Activated CD8-positive, alpha-beta T cell treated with anti-CD3 and anti-CD28 coated beads for 36 hours (primary cell): ENCODE data around the gene STK4. TPM values are rescaled to one million over a fixed set of nuclear protein-coding genes. Genes with fewer than 3 reads are reported as not detected.

ENCODE experiments used
- ATAC-seq: fragments of 200-7000 bp; cut with Tn5 transposase; one replicate; pipeline ENCODE4 v1.10.0; 2021; ENCODE audit warnings: mild to moderate bottlenecking, moderate library complexity
- CTCF ChIA-PET: fragments of 350-600 bp; sonication (Branson Sonifier 250); formaldehyde crosslinking; loops from one replicate; lab custom pipeline; 2021; ENCODE audit warnings: antibody characterized with exemption; lab: Charles Lee
- POLR2A ChIA-PET: fragments of 350-600 bp; sonication (Branson Sonifier 250); formaldehyde crosslinking; loops from one replicate; lab custom pipeline; 2021; ENCODE audit warnings: antibody characterized with exemption; lab: Charles Lee
- DNase-seq: peaks from one replicate; pipeline ENCODE4 v3.0.0-alpha.2; 2020
- H3K27ac Mint-ChIP-seq: one replicate; pipeline ENCODE4 v1.8.0; 2021; ENCODE audit warnings: mild to moderate bottlenecking, mixed read lengths
- H3K27me3 Mint-ChIP-seq: one replicate; pipeline ENCODE4 v1.8.0; 2021; ENCODE audit warnings: mixed read lengths
- H3K36me3 Mint-ChIP-seq: one replicate; pipeline ENCODE4 v1.8.0; 2021; ENCODE audit warnings: low read depth, mixed read lengths
- H3K4me1 Mint-ChIP-seq: one replicate; pipeline ENCODE4 v1.8.0; 2021; ENCODE audit warnings: low read depth, mixed read lengths
- H3K4me3 Mint-ChIP-seq: one replicate; pipeline ENCODE4 v1.8.0; 2021; ENCODE audit warnings: mild to moderate bottlenecking, moderate library complexity, mixed read lengths
- H3K9me3 Mint-ChIP-seq: one replicate; pipeline ENCODE4 v1.8.0; 2021; ENCODE audit warnings: mixed read lengths
- CTCF ChIP-seq: fragments of 200-600 bp; IDR thresholded peaks from one replicate; pipeline ENCODE4 v1.8.0; 2022; ENCODE audit warnings: antibody characterized with exemption, mild to moderate bottlenecking
- intact Hi-C: fragments of 100-400 bp; cut with micrococcal nuclease; formaldehyde crosslinking; loops from one replicate; pipeline ENCODE4 v1.10.0; 2022
- total RNA-seq, 2 experiments: library from RNA; stranded (reverse); gene quantifications; one replicate each; pipeline ENCODE4 v1.2.3, GENCODE V29; 2021

Gene STK4
- total RNA-seq, 2 experiments from 2014 or later, result 154 to 165 TPM

- no peak overlapping the region for H3K4me3 Mint-ChIP-seq
- intact Hi-C loops, result no loop called here
- ATAC-seq (no peak), DNase-seq (no peak)
- ChIA-PET CTCF (interaction anchor here (1.1 to 2.4 kb wide), 5 partner anchors 10 to 69 kb away, joined by 3 to 20 read pairs (median 4); no protein-coding TSS in a partner anchor), POLR2A (interaction anchor here (0.6 to 1.6 kb wide), 2 partner anchors 15 to 24 kb away, joined by 3 to 5 read pairs; no protein-coding TSS in a partner anchor)
- TF ChIP-seq CTCF, result no peak
- peak overlapping the region; percentile 93 for H3K27ac Mint-ChIP-seq
- peaks cover 74% of the 10 kb centered on the region for H3K4me1 Mint-ChIP-seq
- no peaks in the 10 kb centered on the region for H3K27me3 Mint-ChIP-seq
- no peaks in the 10 kb centered on the region for H3K9me3 Mint-ChIP-seq
- H3K36me3 Mint-ChIP-seq, result peaks cover 59% of the 10 kb centered on the region
These were observed 68.1 kb downstream of the STK4 start for GRCh38 chr20:45034436-45034835.

- ATAC-seq, result peak; percentile 87
- H3K4me3 Mint-ChIP-seq, result peak overlapping the region; percentile 13
These were observed 69.9 kb downstream of the STK4 start for GRCh38 chr20:45036044-45036755.

GRCh38 chr20:45037050-45037449 is 70.7 kb downstream of the STK4 start:
- DNase-seq, result no peak
- Mint-ChIP-seq H3K27me3 (no peaks in the 10 kb centered on the region), H3K36me3 (peaks cover 63% of the 10 kb centered on the region), H3K27ac (peak overlapping the region; percentile 82), H3K9me3 (no peaks in the 10 kb centered on the region), H3K4me3 (no peak overlapping the region), H3K4me1 (peaks cover 84% of the 10 kb centered on the region)
- CTCF ChIA-PET, result interaction anchor here (0.7 to 3.5 kb wide), 3 partner anchors 8 to 59 kb away, joined by 3 to 20 read pairs (median 10); no protein-coding TSS in a partner anchor
- ATAC-seq, result no peak
- no peak for TF ChIP-seq CTCF
- intact Hi-C loops, result no loop called here
- POLR2A ChIA-PET, result interaction anchor here (1.0 to 1.5 kb wide), 2 partner anchors 52 to 77 kb away, joined by 3 read pairs; partner anchors contain the start of gene TOMM34

More at GRCh38 chr20:45036044-45036755, 69.9 kb downstream of the STK4 start:
- POLR2A ChIA-PET, result interaction anchor here (1.6 kb wide), 1 partner anchor 13 kb away, joined by 5 read pairs; no protein-coding TSS in a partner anchor
- DNase-seq, result peak; percentile 85
- no peaks in the 10 kb centered on the region for H3K27me3 Mint-ChIP-seq
- no peaks in the 10 kb centered on the region for H3K9me3 Mint-ChIP-seq
- H3K36me3 Mint-ChIP-seq, result peaks cover 61% of the 10 kb centered on the region
- intact Hi-C loops, result no loop called here
- no peak for TF ChIP-seq CTCF
- peaks cover 78% of the 10 kb centered on the region for H3K4me1 Mint-ChIP-seq
- peak overlapping the region; percentile 97 for H3K27ac Mint-ChIP-seq
- CTCF ChIA-PET, result interaction anchor here (0.8 to 2.4 kb wide), 8 partner anchors 8 to 75 kb away, joined by 3 to 20 read pairs (median 4); no protein-coding TSS in a partner anchor

GRCh38 chr20:45037635-45038034 is 71.3 kb downstream of the STK4 start:
- Mint-ChIP-seq H3K4me3 (no peak overlapping the region), H3K27ac (peak overlapping the region; percentile 82), H3K9me3 (no peaks in the 10 kb centered on the region), H3K36me3 (peaks cover 64% of the 10 kb centered on the region), H3K4me1 (peaks cover 84% of the 10 kb centered on the region), H3K27me3 (no peaks in the 10 kb centered on the region)
- CTCF ChIA-PET, result interaction anchor here (0.7 to 3.5 kb wide), 4 partner anchors 9 to 58 kb away, joined by 3 to 20 read pairs (median 7); no protein-coding TSS in a partner anchor
- POLR2A ChIA-PET, result interaction anchor here (1.0 to 1.5 kb wide), 2 partner anchors 52 to 78 kb away, joined by 3 read pairs; partner anchors contain the start of gene TOMM34
- DNase-seq (no peak), ATAC-seq (no peak)
- intact Hi-C loops, result no loop called here
- no peak for TF ChIP-seq CTCF
